ENCODE measurements around the gene PDCD1. TPM values are rescaled to one million over a fixed set of nuclear protein-coding genes. Genes with fewer than 3 reads are reported as not detected.
"Not testable (repeated sequence)": the region's sequence is repeated elsewhere in the genome, so short reads cannot be mapped to it uniquely, and the experiment has no call there.

PDCD1 gene
- total RNA-seq: not detected

GRCh38 chr2:241858206-241859016 lies at the start of gene PDCD1:
Gene PDCD1, minus strand, starts transcription at chr2:241858894. Its CDS starts 56 bp downstream, at chr2:241858838.
- TF ChIP-seq CTCF (IDR thresholded peaks at IDR 0.05): no peak
- intact Hi-C loops (cut with DNase I): no loop called here
- no peaks in the 10 kb centered on the region for H3K36me3 ChIP-seq
- DNase-seq (ENCODE audit: low spot score in 2 of 2): no peak
- peak within 1 kb of the TSS in 1 of 2 donors; percentile 40 for H3K4me3 ChIP-seq
- peak within 1 kb of the TSS; percentile 38 to 64 for H3K27ac ChIP-seq
- peaks cover 5% of the 10 kb centered on the region for H3K27me3 ChIP-seq
- no peaks in the 10 kb centered on the region for H3K9me3 ChIP-seq
- H3K4me1 ChIP-seq: no peaks in the 10 kb centered on the region

- H3K27me3 ChIP-seq; DNase-seq (ENCODE audit: low spot score in 2 of 2); H3K27ac ChIP-seq: not testable (repeated sequence)
Observed at GRCh38 chr2:241907831-241908230, 49.1 kb upstream of the PDCD1 start.

GRCh38 chr2:241906826-241907570 lies 48.3 kb upstream of the PDCD1 start:
- DNase-seq (ENCODE audit: low spot score in 2 of 2): no peak
- Histone ChIP-seq H3K36me3 (no peaks in the 10 kb centered on the region), H3K9me3 (no peaks in the 10 kb centered on the region), H3K27ac (no peak overlapping the region), H3K27me3 (no peaks in the 10 kb centered on the region), H3K4me1 (no peaks in the 10 kb centered on the region), H3K4me3 (no peak overlapping the region)
- no peak for TF ChIP-seq CTCF (IDR thresholded peaks at IDR 0.05)
- intact Hi-C loops (cut with DNase I): no loop called here

More at GRCh38 chr2:241907831-241908230, 49.1 kb upstream of the PDCD1 start:
- H3K4me3 ChIP-seq; H3K36me3 ChIP-seq; intact Hi-C loops (cut with DNase I); H3K4me1 ChIP-seq; H3K9me3 ChIP-seq: not testable (repeated sequence)

- H3K27ac ChIP-seq; intact Hi-C loops (cut with DNase I): not testable (repeated sequence)
Observed at GRCh38 chr2:241906378-241906770, 47.7 kb upstream of the PDCD1 start.

GRCh38 chr2:241905716-241906377 lies 47.2 kb upstream of the PDCD1 start:
- Histone ChIP-seq H3K9me3 (no peaks in the 10 kb centered on the region), H3K36me3 (no peaks in the 10 kb centered on the region), H3K27ac (no peak overlapping the region), H3K27me3 (no peaks in the 10 kb centered on the region), H3K4me3 (no peak overlapping the region), H3K4me1 (no peaks in the 10 kb centered on the region)
- intact Hi-C loops (cut with DNase I): no loop called here
- no peak for TF ChIP-seq CTCF (IDR thresholded peaks at IDR 0.05)
- DNase-seq (ENCODE audit: low spot score in 2 of 2): peak in 1 of 2 donors; percentile 50

More at GRCh38 chr2:241906378-241906770, 47.7 kb upstream of the PDCD1 start:
- H3K9me3 ChIP-seq; DNase-seq (ENCODE audit: low spot score in 2 of 2); H3K4me3 ChIP-seq; H3K27me3 ChIP-seq; H3K4me1 ChIP-seq; H3K36me3 ChIP-seq: not testable (repeated sequence)

- H3K4me3 ChIP-seq: no peak overlapping the region
- intact Hi-C loops (cut with DNase I): no loop called here
- peak in 1 of 2 donors; percentile 50 for DNase-seq (ENCODE audit: low spot score in 2 of 2)
- H3K4me1 ChIP-seq: no peaks in the 10 kb centered on the region
- no peak overlapping the region for H3K27ac ChIP-seq
- H3K36me3 ChIP-seq: no peaks in the 10 kb centered on the region
- no peak for TF ChIP-seq CTCF (IDR thresholded peaks at IDR 0.05)
- H3K9me3 ChIP-seq: no peaks in the 10 kb centered on the region
- no peaks in the 10 kb centered on the region for H3K27me3 ChIP-seq
Observed at GRCh38 chr2:241904791-241905710, 46.4 kb upstream of the PDCD1 start.

All from ascending aorta (tissue), 2 donors.